ENCODE data around the gene MIA. TPM values are rescaled to one million over a fixed set of nuclear protein-coding genes. Genes with fewer than 3 reads are reported as not detected.

MIA gene
- total RNA-seq, 1 experiment from 2014 or later: 2.2 TPM

- H3K27me3 ChIP-seq (ENCODE audit: control insufficient read depth, insufficient read depth, low read length): no peaks in the 10 kb centered on the region
- no peak overlapping the region for H3K27ac ChIP-seq (ENCODE audit: low read length)
- no peak for TF ChIP-seq SIN3A (IDR thresholded peaks at IDR 0.05; ENCODE audit: borderline replicate concordance, insufficient read depth, low read depth, low read length)
- TF ChIP-seq TCF7L2 (IDR thresholded peaks at IDR 0.05; ENCODE audit: low read depth, low read length): no peak
- TF ChIP-seq CTCF (IDR thresholded peaks at IDR 0.05): no peak
- TF ChIP-seq POLR2AphosphoS5 (IDR thresholded peaks at IDR 0.05; ENCODE audit: low read depth, low read length): no peak
- TF ChIP-seq REST (IDR thresholded peaks at IDR 0.05; ENCODE audit: insufficient read depth in 1 of 2, low read depth in 2 of 2, low read length in 1 of 2): no peak
- ChIA-PET CTCF (no interaction called here), POLR2A (interaction anchor here (0.6 kb wide), 1 partner anchor 10 kb away, joined by 4 read pairs; no protein-coding TSS in a partner anchor)
- no peak overlapping the region for H3K4me3 ChIP-seq (ENCODE audit: low read depth in 2 of 2, low read length in 2 of 2)
- intact Hi-C loops (cut with micrococcal nuclease; ENCODE audit: unreplicated experiment) (no loop called here), in situ Hi-C loops (cut with HindIII; ENCODE audit: low pct_unique_long_range_greater_than_20kb, low sequenced_read_pairs) (no loop called here)
- DNase-seq (ENCODE audit: low read depth, low spot score): no peak
- H3K4me1 ChIP-seq (ENCODE audit: control insufficient read depth, insufficient read depth, low read length): peaks cover 6% of the 10 kb centered on the region; the same call in 1 of the 2 replicates
- no TSS peak for BruUV-seq (replicated peaks)
- no peaks in the 10 kb centered on the region for H3K36me3 ChIP-seq (ENCODE audit: control insufficient read depth, insufficient read depth, low read length)
- no peaks in the 10 kb centered on the region for H3K9me3 ChIP-seq (ENCODE audit: control insufficient read depth, insufficient read depth, low read depth, low read length)
- ATAC-seq: no peak
Observed at GRCh38 chr19:40780582-40780981, 5.3 kb downstream of the MIA start.

- no peaks in the 10 kb centered on the region for H3K27me3 ChIP-seq (ENCODE audit: control insufficient read depth, insufficient read depth, low read length)
- CTCF ChIA-PET: no interaction called here
- ATAC-seq (no peak), DNase-seq (ENCODE audit: low read depth, low spot score) (no peak)
- in situ Hi-C loops (cut with HindIII; ENCODE audit: low pct_unique_long_range_greater_than_20kb, low sequenced_read_pairs): no loop called here
- H3K27ac ChIP-seq (ENCODE audit: low read length): no peak overlapping the region
- TF ChIP-seq POLR2AphosphoS5 (IDR thresholded peaks at IDR 0.05; ENCODE audit: low read depth, low read length) (no peak), CTCF (IDR thresholded peaks at IDR 0.05) (no peak), SIN3A (IDR thresholded peaks at IDR 0.05; ENCODE audit: borderline replicate concordance, insufficient read depth, low read depth, low read length) (no peak), TCF7L2 (IDR thresholded peaks at IDR 0.05; ENCODE audit: low read depth, low read length) (no peak), REST (IDR thresholded peaks at IDR 0.05; ENCODE audit: insufficient read depth in 1 of 2, low read depth in 2 of 2, low read length in 1 of 2) (no peak)
- no peak overlapping the region for H3K4me3 ChIP-seq (ENCODE audit: low read depth in 2 of 2, low read length in 2 of 2)
- H3K9me3 ChIP-seq (ENCODE audit: control insufficient read depth, insufficient read depth, low read depth, low read length): no peaks in the 10 kb centered on the region
- intact Hi-C loops (cut with micrococcal nuclease; ENCODE audit: unreplicated experiment): no loop called here
- no peaks in the 10 kb centered on the region for H3K36me3 ChIP-seq (ENCODE audit: control insufficient read depth, insufficient read depth, low read length)
- peaks cover 6% of the 10 kb centered on the region; the same call in 1 of the 2 replicates for H3K4me1 ChIP-seq (ENCODE audit: control insufficient read depth, insufficient read depth, low read length)
- BruUV-seq (replicated peaks): no TSS peak
- POLR2A ChIA-PET: no interaction called here
Observed at GRCh38 chr19:40781140-40781539, 5.8 kb downstream of the MIA start.
